ENCODE data around the gene ATP13A3. TPM values are rescaled to one million over a fixed set of nuclear protein-coding genes. Genes with fewer than 3 reads are reported as not detected.

The ATP13A3 gene
- total RNA-seq, 1 donor from 2014 or later, result 44.4 TPM

DNA sequence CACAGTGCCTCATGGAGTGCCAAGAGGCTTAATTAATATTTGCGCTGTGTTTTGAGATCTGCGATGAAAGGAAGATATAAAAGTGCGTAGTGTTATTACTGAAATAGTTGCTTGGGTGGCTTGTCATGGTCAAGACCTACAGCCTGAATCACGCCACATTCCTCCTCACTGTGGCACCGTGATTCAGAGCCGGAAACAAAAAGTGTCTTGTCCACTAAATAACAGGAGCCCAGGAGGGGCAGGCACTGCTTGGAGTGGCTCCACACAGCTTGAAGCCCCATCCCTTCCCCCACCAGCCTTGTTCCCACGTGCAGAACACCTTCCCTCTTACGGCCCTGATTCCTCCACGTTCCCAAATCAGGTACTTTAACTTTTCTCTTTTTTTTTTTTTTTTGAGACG, 116.0 kb downstream of the ATP13A3 start:
- Histone ChIP-seq H3K9ac (ENCODE audit: low read depth in 1 of 3, low read length in 3 of 3) (no peak overlapping the region), H3K27me3 (ENCODE audit: control insufficient read depth in 3 of 3, insufficient read depth in 3 of 3, low read length in 3 of 3) (peaks cover 31 to 36% (median 33%) of the 10 kb centered on the region in 3 donors), H3K27ac (ENCODE audit: low read depth, low read length) (no peak overlapping the region), H3K9me3 (ENCODE audit: control insufficient read depth in 3 of 3, low read length in 3 of 3) (no peaks in the 10 kb centered on the region), H3K4me1 (ENCODE audit: control insufficient read depth in 3 of 3, insufficient read depth in 3 of 3, low read length in 3 of 3) (no peaks in the 10 kb centered on the region), H3K36me3 (ENCODE audit: control insufficient read depth in 3 of 3, insufficient read depth in 3 of 3, low read length in 3 of 3) (no peaks in the 10 kb centered on the region), H3K4me3 (ENCODE audit: low read length in 3 of 3) (no peak overlapping the region)

- no peak within 1 kb of the TSS for H3K4me3 ChIP-seq (ENCODE audit: low read length in 3 of 3)
- no peaks in the 10 kb centered on the region for H3K9me3 ChIP-seq (ENCODE audit: control insufficient read depth in 3 of 3, low read length in 3 of 3)
- H3K36me3 ChIP-seq (ENCODE audit: control insufficient read depth in 3 of 3, insufficient read depth in 3 of 3, low read length in 3 of 3), result no peaks in the 10 kb centered on the region
- H3K9ac ChIP-seq (ENCODE audit: low read depth in 1 of 3, low read length in 3 of 3), result no peak within 1 kb of the TSS
- no peak within 1 kb of the TSS for H3K27ac ChIP-seq (ENCODE audit: low read depth, low read length)
- peaks cover 31 to 33% (median 31%) of the 10 kb centered on the region in 3 donors for H3K27me3 ChIP-seq (ENCODE audit: control insufficient read depth in 3 of 3, insufficient read depth in 3 of 3, low read length in 3 of 3)
- peaks cover 5 to 7% (median 6%) of the 10 kb centered on the region in 3 donors for H3K4me1 ChIP-seq (ENCODE audit: control insufficient read depth in 3 of 3, insufficient read depth in 3 of 3, low read length in 3 of 3)
These were observed 117.1 kb downstream of the ATP13A3 start, which contains the start of gene LRRC15 for GRCh38 chr3:194369522-194370279. Gene LRRC15, minus strand, starts transcription at chr3:194369743. Its CDS starts 8,700 bp downstream, at chr3:194361043.

DNA sequence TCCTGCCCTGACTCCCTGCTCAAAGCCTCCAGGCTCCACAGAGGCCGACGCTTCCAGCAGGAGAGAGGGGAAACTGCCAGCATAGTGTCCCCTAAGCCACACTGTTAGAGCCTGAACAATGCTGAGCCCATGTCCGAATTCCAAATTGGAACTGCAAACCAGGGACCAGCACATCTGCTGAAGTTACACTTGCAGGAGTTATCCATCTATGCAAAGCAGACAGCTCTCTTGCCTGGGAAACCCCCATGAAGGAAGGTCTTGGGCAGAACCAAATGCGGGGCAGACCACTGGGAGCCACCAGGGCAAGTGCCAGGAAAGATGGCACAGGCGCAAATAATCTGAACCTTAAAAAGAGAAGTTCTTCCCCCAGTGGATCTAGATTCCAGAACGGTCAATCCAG, 117.9 kb downstream of the ATP13A3 start:
- Histone ChIP-seq H3K9me3 (ENCODE audit: control insufficient read depth in 3 of 3, low read length in 3 of 3) (no peaks in the 10 kb centered on the region), H3K27ac (ENCODE audit: low read depth, low read length) (no peak overlapping the region), H3K4me3 (ENCODE audit: low read length in 3 of 3) (no peak overlapping the region), H3K36me3 (ENCODE audit: control insufficient read depth in 3 of 3, insufficient read depth in 3 of 3, low read length in 3 of 3) (no peaks in the 10 kb centered on the region), H3K4me1 (ENCODE audit: control insufficient read depth in 3 of 3, insufficient read depth in 3 of 3, low read length in 3 of 3) (peaks cover 12 to 14% (median 12%) of the 10 kb centered on the region in 3 donors), H3K9ac (ENCODE audit: low read depth in 1 of 3, low read length in 3 of 3) (no peak overlapping the region), H3K27me3 (ENCODE audit: control insufficient read depth in 3 of 3, insufficient read depth in 3 of 3, low read length in 3 of 3) (peaks cover 28 to 33% (median 31%) of the 10 kb centered on the region in 3 donors)

GRCh38 chr3:194367992-194368841, 118.6 kb downstream of the ATP13A3 start:
- Histone ChIP-seq H3K27ac (ENCODE audit: low read depth, low read length) (no peak overlapping the region), H3K27me3 (ENCODE audit: control insufficient read depth in 3 of 3, insufficient read depth in 3 of 3, low read length in 3 of 3) (peaks cover 27 to 33% (median 29%) of the 10 kb centered on the region in 3 donors), H3K4me3 (ENCODE audit: low read length in 3 of 3) (no peak overlapping the region), H3K4me1 (ENCODE audit: control insufficient read depth in 3 of 3, insufficient read depth in 3 of 3, low read length in 3 of 3) (peaks cover 12 to 14% (median 12%) of the 10 kb centered on the region in 3 donors), H3K36me3 (ENCODE audit: control insufficient read depth in 3 of 3, insufficient read depth in 3 of 3, low read length in 3 of 3) (no peaks in the 10 kb centered on the region), H3K9ac (ENCODE audit: low read depth in 1 of 3, low read length in 3 of 3) (no peak overlapping the region), H3K9me3 (ENCODE audit: control insufficient read depth in 3 of 3, low read length in 3 of 3) (no peaks in the 10 kb centered on the region)

GRCh38 chr3:194365978-194366490, 120.8 kb downstream of the ATP13A3 start:
- H3K36me3 ChIP-seq (ENCODE audit: control insufficient read depth in 3 of 3, insufficient read depth in 3 of 3, low read length in 3 of 3), result no peaks in the 10 kb centered on the region
- peaks cover 26 to 33% (median 27%) of the 10 kb centered on the region in 3 donors for H3K27me3 ChIP-seq (ENCODE audit: control insufficient read depth in 3 of 3, insufficient read depth in 3 of 3, low read length in 3 of 3)
- peaks cover 12 to 14% (median 12%) of the 10 kb centered on the region in 3 donors for H3K4me1 ChIP-seq (ENCODE audit: control insufficient read depth in 3 of 3, insufficient read depth in 3 of 3, low read length in 3 of 3)
- H3K27ac ChIP-seq (ENCODE audit: low read depth, low read length), result no peak overlapping the region
- H3K9ac ChIP-seq (ENCODE audit: low read depth in 1 of 3, low read length in 3 of 3), result no peak overlapping the region
- no peak overlapping the region for H3K4me3 ChIP-seq (ENCODE audit: low read length in 3 of 3)
- H3K9me3 ChIP-seq (ENCODE audit: control insufficient read depth in 3 of 3, low read length in 3 of 3), result no peaks in the 10 kb centered on the region

DNA sequence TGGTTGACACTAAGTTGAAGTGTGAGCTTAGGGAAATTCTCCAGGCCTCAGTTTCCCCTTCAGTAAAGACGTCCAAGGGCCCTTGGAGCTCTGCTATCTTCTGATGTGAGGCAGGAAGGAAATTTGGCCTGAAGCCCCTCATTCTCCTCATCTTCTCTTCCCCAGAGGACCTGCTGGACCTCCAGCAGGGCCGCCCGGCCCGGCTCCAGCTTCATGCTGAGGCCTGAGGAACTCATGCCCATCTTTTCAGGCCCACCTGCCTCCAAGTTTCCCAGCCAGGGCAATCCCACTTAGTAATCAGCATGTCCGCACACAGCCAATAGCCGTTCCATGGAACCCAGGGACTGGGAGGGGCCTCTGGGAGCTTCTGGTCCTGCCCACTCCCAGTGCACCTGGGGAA, 121.3 kb downstream of the ATP13A3 start:
- no peaks in the 10 kb centered on the region for H3K9me3 ChIP-seq (ENCODE audit: control insufficient read depth in 3 of 3, low read length in 3 of 3)
- H3K27me3 ChIP-seq (ENCODE audit: control insufficient read depth in 3 of 3, insufficient read depth in 3 of 3, low read length in 3 of 3), result peaks cover 25 to 33% (median 29%) of the 10 kb centered on the region in 3 donors
- H3K36me3 ChIP-seq (ENCODE audit: control insufficient read depth in 3 of 3, insufficient read depth in 3 of 3, low read length in 3 of 3), result no peaks in the 10 kb centered on the region
- peaks cover 12 to 14% (median 12%) of the 10 kb centered on the region in 3 donors for H3K4me1 ChIP-seq (ENCODE audit: control insufficient read depth in 3 of 3, insufficient read depth in 3 of 3, low read length in 3 of 3)
- H3K4me3 ChIP-seq (ENCODE audit: low read length in 3 of 3), result no peak overlapping the region
- H3K27ac ChIP-seq (ENCODE audit: low read depth, low read length), result no peak overlapping the region
- H3K9ac ChIP-seq (ENCODE audit: low read depth in 1 of 3, low read length in 3 of 3), result no peak overlapping the region

DNA sequence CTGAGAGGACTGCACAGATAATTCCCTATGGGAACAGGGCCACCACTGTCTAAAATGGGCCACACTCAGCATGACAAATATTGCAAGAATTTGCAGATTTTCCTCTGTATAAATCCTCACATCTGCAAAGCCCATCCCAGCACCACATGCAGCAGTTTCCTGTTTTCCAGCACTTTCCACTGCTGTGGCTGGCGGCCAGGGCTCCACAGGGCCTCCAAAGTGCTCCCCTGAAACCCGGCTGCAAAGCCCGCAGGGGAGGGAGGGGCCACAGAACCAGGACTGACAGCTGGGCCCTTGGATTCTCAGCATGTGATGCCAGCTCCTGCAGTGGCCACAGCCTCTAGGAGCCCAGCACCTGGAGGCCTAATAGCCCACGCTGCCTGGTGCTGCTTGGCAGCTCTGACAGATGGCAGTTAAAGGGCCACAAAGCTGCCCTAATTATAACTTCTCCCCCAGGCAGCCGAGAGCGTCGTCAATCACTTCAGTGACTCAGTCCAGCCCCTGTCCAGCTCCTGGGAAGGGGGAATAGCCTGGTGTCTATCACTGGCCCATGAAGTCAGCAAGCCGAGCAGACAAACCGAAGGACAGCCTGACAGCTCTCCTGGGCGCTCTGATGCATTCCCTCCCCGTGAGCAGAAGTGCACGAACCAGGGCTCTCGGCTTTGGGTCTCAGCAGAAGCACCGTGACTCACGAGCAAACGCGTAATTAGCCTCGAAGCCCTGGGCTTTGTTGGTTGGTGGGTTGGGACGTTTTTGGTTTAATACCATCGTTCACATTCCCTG, 122.0 kb downstream of the ATP13A3 start:
- H3K27me3 ChIP-seq (ENCODE audit: control insufficient read depth in 3 of 3, insufficient read depth in 3 of 3, low read length in 3 of 3), result peaks cover 20 to 29% (median 26%) of the 10 kb centered on the region in 3 donors
- no peaks in the 10 kb centered on the region for H3K9me3 ChIP-seq (ENCODE audit: control insufficient read depth in 3 of 3, low read length in 3 of 3)
- no peak overlapping the region for H3K27ac ChIP-seq (ENCODE audit: low read depth, low read length)
- H3K4me1 ChIP-seq (ENCODE audit: control insufficient read depth in 3 of 3, insufficient read depth in 3 of 3, low read length in 3 of 3), result peaks cover 12 to 14% (median 12%) of the 10 kb centered on the region in 3 donors
- H3K4me3 ChIP-seq (ENCODE audit: low read length in 3 of 3), result no peak overlapping the region
- H3K36me3 ChIP-seq (ENCODE audit: control insufficient read depth in 3 of 3, insufficient read depth in 3 of 3, low read length in 3 of 3), result no peaks in the 10 kb centered on the region
- H3K9ac ChIP-seq (ENCODE audit: low read depth in 1 of 3, low read length in 3 of 3), result peak overlapping the region in 1 of 3 donors; percentile 33

DNA sequence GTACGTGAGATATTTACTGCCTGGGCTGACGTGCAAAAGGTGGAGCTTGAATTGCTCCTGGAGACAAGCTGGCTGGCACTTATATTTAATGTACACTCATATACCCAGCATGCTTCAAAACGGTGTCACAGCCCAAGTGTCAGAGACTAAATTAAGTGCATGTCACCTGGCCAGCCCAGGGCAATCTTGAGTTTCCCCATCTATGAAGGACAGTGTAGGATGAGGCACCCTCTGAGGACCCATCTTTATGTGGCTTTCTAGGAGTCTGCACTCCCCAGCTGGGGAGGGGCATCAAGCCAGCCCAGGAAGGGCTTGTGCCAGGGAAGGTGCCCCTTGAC, 122.5 kb downstream of the ATP13A3 start:
- peaks cover 14 to 28% (median 21%) of the 10 kb centered on the region in 3 donors for H3K27me3 ChIP-seq (ENCODE audit: control insufficient read depth in 3 of 3, insufficient read depth in 3 of 3, low read length in 3 of 3)
- no peak overlapping the region for H3K4me3 ChIP-seq (ENCODE audit: low read length in 3 of 3)
- H3K9ac ChIP-seq (ENCODE audit: low read depth in 1 of 3, low read length in 3 of 3), result no peak overlapping the region
- H3K4me1 ChIP-seq (ENCODE audit: control insufficient read depth in 3 of 3, insufficient read depth in 3 of 3, low read length in 3 of 3), result peaks cover 12 to 14% (median 12%) of the 10 kb centered on the region in 3 donors
- H3K9me3 ChIP-seq (ENCODE audit: control insufficient read depth in 3 of 3, low read length in 3 of 3), result no peaks in the 10 kb centered on the region
- H3K36me3 ChIP-seq (ENCODE audit: control insufficient read depth in 3 of 3, insufficient read depth in 3 of 3, low read length in 3 of 3), result no peaks in the 10 kb centered on the region
- no peak overlapping the region for H3K27ac ChIP-seq (ENCODE audit: low read depth, low read length)

DNA sequence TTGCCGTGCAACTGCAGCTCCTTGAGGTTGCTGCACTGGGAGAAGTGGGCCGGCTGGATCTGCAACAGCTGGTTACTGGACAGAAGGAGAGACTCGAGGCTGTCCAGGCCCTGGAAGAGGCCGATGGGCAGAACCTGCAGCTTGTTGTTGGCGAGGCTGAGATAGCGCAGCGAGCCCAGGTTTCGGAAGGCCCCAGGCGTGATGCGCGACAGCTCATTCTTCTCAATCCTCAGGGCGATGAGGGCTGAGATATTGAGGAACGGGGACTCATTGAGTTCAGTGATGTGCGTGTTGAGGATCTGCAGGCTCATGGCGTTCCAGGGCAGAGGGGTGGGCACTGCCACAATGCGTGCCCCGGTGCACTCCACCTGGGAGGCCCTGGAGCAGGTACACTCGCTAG, 126.2 kb downstream of the ATP13A3 start:
- H3K9me3 ChIP-seq (ENCODE audit: control insufficient read depth in 3 of 3, low read length in 3 of 3), result no peaks in the 10 kb centered on the region
- H3K9ac ChIP-seq (ENCODE audit: low read depth in 1 of 3, low read length in 3 of 3), result no peak overlapping the region
- no peak overlapping the region for H3K27ac ChIP-seq (ENCODE audit: low read depth, low read length)
- no peaks in the 10 kb centered on the region for H3K36me3 ChIP-seq (ENCODE audit: control insufficient read depth in 3 of 3, insufficient read depth in 3 of 3, low read length in 3 of 3)
- H3K4me1 ChIP-seq (ENCODE audit: control insufficient read depth in 3 of 3, insufficient read depth in 3 of 3, low read length in 3 of 3), result peaks cover 12 to 14% (median 12%) of the 10 kb centered on the region in 3 donors
- no peak overlapping the region for H3K4me3 ChIP-seq (ENCODE audit: low read length in 3 of 3)
- H3K27me3 ChIP-seq (ENCODE audit: control insufficient read depth in 3 of 3, insufficient read depth in 3 of 3, low read length in 3 of 3), result peaks cover 3 to 36% (median 17%) of the 10 kb centered on the region in 3 donors

Measured in skeletal muscle tissue (tissue), 4 donors.